ENCODE results near the gene TMEM183A. TPM values are rescaled to one million over a fixed set of nuclear protein-coding genes. Genes with fewer than 3 reads are reported as not detected.
A peak's percentile ranks its signal among the peaks of the same experiment; 100 is the strongest.

Gene TMEM183A
- total and polyA plus RNA-seq, 9 of the 15 experiments (the other 6 are each of a cell fraction or from before 2014, with no cell fraction given): 23.4 to 190 (median 124) TPM

DNA sequence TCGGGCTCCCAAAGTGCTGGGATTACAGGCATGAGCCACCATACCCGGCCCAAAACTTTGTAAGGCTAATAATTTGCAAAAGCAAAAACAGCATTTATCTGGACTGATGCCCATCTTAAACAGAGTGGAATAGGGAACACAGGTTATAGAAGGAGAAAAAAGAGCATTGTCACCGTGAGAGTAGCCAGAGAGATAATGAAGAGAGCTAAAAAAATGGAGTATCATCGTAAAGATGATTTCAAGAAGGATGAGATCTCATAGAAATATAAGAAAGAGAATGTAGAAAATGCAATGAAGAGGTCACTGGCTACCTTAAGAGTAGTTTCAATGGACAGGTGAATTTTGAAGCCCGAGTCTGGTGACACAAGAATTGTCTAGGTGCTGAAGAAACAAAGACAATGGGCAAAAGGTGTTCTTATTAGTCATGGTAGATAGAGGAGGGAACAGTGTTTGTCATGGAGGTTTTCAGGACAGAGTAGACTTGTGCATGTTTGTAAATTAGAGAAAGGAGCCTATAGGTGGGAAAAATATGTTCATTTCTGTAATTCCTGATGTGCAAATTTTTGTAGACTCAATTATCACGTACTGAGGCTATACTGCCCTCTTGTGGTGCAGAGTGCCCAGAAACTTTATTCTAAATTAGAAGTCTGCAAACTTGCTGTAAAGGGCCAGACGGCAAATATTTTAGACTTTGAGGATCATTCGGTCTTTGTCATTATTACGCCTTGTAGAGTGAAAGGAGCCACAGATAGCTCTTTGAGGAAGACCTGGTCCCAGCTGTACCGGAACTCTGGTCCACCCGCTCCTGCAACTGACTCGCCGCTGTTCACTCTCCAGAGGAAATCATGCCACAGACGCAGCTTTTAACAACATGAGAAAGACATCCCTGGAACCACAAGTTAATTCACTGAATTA, 8.1 kb upstream of the TMEM183A start (continued):
- TF ChIP-seq MCM3 (IDR thresholded peaks at IDR 0.05) (no peak), SMARCC2 (IDR thresholded peaks at IDR 0.05; ENCODE audit: low read depth) (0 out of 2 replicates have a peak, but pooled peaks have one; percentile 36), ZNF316 (IDR thresholded peaks at IDR 0.05) (peak; percentile 96), BRD9 (IDR thresholded peaks at IDR 0.05; ENCODE audit: low read depth, partially characterized antibody) (peak; percentile 63), YBX1 (IDR thresholded peaks at IDR 0.05) (no peak), YY1 (IDR thresholded peaks at IDR 0.05; ENCODE audit: borderline replicate concordance in 1 of 3, control insufficient read depth in 1 of 3, extremely low read depth in 1 of 3, insufficient read depth in 3 of 3, insufficient read length in 1 of 3, insufficient replicate concordance in 2 of 3, low read depth in 1 of 3, low read length in 2 of 3) (no peak), RCOR1 (IDR thresholded peaks at IDR 0.05; ENCODE audit: borderline replicate concordance in 1 of 2, low read depth in 2 of 2, low read length in 2 of 2) (peak in 1 of 2 experiments; percentile 34; a peak in 1 of 4 replicates), ZKSCAN8 (CRISPR knock-in tag; IDR thresholded peaks at IDR 0.05) (no peak), ZNF143 (CRISPR knock-in tag; IDR thresholded peaks at IDR 0.05) (no peak), TOE1 (IDR thresholded peaks at IDR 0.05; ENCODE audit: borderline replicate concordance) (peak; percentile 20; the same call in 1 of the 2 replicates), TOE1 (CRISPR knock-in tag; IDR thresholded peaks at IDR 0.05; ENCODE audit: borderline replicate concordance, low read depth) (no peak), ZNF282 (CRISPR knock-in tag; IDR thresholded peaks at IDR 0.05) (no peak), FOXK2 (conservative IDR thresholded peaks at IDR 0.05 in 1 of 2, IDR thresholded peaks at IDR 0.05 in 1 of 2; ENCODE audit: low read depth in 2 of 2) (peak in 1 of 2 experiments; percentile 37; a peak in 1 of 4 replicates), STAG1 (CRISPR knock-in tag; IDR thresholded peaks at IDR 0.05; ENCODE audit: borderline replicate concordance) (peak; percentile 22; the same call in 1 of the 2 replicates), HDAC3 (IDR thresholded peaks at IDR 0.05; ENCODE audit: borderline replicate concordance, partially characterized antibody) (no peak), E2F3 (CRISPR knock-in tag; IDR thresholded peaks at IDR 0.05) (no peak), NFATC3 (IDR thresholded peaks at IDR 0.05) (0 out of 2 replicates have a peak, but pooled peaks have one; percentile 23)
- TF ChIP-seq, protein P1, sequence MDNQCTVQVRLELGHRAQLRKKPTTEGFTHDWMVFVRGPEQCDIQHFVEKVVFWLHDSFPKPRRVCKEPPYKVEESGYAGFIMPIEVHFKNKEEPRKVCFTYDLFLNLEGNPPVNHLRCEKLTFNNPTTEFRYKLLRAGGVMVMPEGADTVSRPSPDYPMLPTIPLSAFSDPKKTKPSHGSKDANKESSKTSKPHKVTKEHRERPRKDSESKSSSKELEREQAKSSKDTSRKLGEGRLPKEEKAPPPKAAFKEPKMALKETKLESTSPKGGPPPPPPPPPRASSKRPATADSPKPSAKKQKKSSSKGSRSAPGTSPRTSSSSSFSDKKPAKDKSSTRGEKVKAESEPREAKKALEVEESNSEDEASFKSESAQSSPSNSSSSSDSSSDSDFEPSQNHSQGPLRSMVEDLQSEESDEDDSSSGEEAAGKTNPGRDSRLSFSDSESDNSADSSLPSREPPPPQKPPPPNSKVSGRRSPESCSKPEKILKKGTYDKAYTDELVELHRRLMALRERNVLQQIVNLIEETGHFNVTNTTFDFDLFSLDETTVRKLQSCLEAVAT (IDR thresholded peaks at IDR 0.05): 0 out of 4 replicates have a peak, but pooled peaks of 1 of the 2 experiments have one; percentile 11
- TF ChIP-seq, protein P2, sequence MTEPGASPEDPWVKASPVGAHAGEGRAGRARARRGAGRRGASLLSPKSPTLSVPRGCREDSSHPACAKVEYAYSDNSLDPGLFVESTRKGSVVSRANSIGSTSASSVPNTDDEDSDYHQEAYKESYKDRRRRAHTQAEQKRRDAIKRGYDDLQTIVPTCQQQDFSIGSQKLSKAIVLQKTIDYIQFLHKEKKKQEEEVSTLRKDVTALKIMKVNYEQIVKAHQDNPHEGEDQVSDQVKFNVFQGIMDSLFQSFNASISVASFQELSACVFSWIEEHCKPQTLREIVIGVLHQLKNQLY (CRISPR knock-in tag; conservative IDR thresholded peaks at IDR 0.05): no peak
- TF ChIP-seq, protein P3, sequence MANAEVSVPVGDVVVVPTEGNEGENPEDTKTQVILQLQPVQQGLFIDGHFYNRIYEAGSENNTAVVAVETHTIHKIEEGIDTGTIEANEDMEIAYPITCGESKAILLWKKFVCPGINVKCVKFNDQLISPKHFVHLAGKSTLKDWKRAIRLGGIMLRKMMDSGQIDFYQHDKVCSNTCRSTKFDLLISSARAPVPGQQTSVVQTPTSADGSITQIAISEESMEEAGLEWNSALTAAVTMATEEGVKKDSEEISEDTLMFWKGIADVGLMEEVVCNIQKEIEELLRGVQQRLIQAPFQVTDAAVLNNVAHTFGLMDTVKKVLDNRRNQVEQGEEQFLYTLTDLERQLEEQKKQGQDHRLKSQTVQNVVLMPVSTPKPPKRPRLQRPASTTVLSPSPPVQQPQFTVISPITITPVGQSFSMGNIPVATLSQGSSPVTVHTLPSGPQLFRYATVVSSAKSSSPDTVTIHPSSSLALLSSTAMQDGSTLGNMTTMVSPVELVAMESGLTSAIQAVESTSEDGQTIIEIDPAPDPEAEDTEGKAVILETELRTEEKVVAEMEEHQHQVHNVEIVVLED (CRISPR knock-in tag; IDR thresholded peaks at IDR 0.05): no peak
